ENCODE results near the gene FBXL20. TPM values are rescaled to one million over a fixed set of nuclear protein-coding genes. Genes with fewer than 3 reads are reported as not detected.

Gene FBXL20
- total RNA-seq, 1 experiment from 2014 or later, result 17.2 TPM

- no peaks in the 10 kb centered on the region for H3K9me2 ChIP-seq (ENCODE audit: insufficient read depth)
- POLR2A ChIA-PET, result no interaction called here
These were observed 197.2 kb downstream of the FBXL20 start for GRCh38 chr17:39204245-39204644.

More at GRCh38 chr17:39204245-39204644, 197.2 kb downstream of the FBXL20 start:
- DNase-seq (ENCODE audit: low read depth, low spot score) (no peak), ATAC-seq (no peak)
- intact Hi-C loops (cut with micrococcal nuclease), result loop anchor here (10.0 kb wide), 1 partner anchor 321 kb away; no protein-coding TSS in a partner anchor
- ChIA-PET RAD21 (ENCODE audit: low non-redundant PET in 1 of 2, low total read pairs in 2 of 2, uncharacterized antibody in 2 of 2, unreplicated experiment in 2 of 2) (no interaction called here), CTCF (interaction anchor here (1.0 to 6.1 kb wide), 3 partner anchors 31 to 40 kb away, joined by 3 to 105 read pairs (median 6); no protein-coding TSS in a partner anchor)
- no peak for TF ChIP-seq YY1 (IDR thresholded peaks at IDR 0.05; ENCODE audit: extremely low read depth, insufficient replicate concordance, low read depth, low read length)
- TF ChIP-seq SRF (IDR thresholded peaks at IDR 0.05; ENCODE audit: low read depth), result no peak
- TF ChIP-seq ZFX (IDR thresholded peaks at IDR 0.05), result no peak
- no peak for TF ChIP-seq ELF1 (IDR thresholded peaks at IDR 0.05; ENCODE audit: borderline replicate concordance, low read depth)
- TF ChIP-seq POLR2A (IDR thresholded peaks at IDR 0.05; ENCODE audit: borderline replicate concordance, extremely low read depth, insufficient read depth, insufficient read length), result no peak
- TF ChIP-seq FOSL1 (IDR thresholded peaks at IDR 0.05; ENCODE audit: low read depth), result no peak
- TF ChIP-seq, protein P1, sequence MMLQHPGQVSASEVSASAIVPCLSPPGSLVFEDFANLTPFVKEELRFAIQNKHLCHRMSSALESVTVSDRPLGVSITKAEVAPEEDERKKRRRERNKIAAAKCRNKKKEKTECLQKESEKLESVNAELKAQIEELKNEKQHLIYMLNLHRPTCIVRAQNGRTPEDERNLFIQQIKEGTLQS (IDR thresholded peaks at IDR 0.05), result no peak
- TF ChIP-seq POLR2AphosphoS5 (IDR thresholded peaks at IDR 0.05; ENCODE audit: low read depth, low read length), result no peak
- TF ChIP-seq EZH2phosphoT487 (IDR thresholded peaks at IDR 0.05; ENCODE audit: borderline replicate concordance), result no peak
- TF ChIP-seq CEBPB (IDR thresholded peaks at IDR 0.05; ENCODE audit: low read depth), result no peak
- TF ChIP-seq MAX (IDR thresholded peaks at IDR 0.05), result no peak
- TF ChIP-seq, protein P2, sequence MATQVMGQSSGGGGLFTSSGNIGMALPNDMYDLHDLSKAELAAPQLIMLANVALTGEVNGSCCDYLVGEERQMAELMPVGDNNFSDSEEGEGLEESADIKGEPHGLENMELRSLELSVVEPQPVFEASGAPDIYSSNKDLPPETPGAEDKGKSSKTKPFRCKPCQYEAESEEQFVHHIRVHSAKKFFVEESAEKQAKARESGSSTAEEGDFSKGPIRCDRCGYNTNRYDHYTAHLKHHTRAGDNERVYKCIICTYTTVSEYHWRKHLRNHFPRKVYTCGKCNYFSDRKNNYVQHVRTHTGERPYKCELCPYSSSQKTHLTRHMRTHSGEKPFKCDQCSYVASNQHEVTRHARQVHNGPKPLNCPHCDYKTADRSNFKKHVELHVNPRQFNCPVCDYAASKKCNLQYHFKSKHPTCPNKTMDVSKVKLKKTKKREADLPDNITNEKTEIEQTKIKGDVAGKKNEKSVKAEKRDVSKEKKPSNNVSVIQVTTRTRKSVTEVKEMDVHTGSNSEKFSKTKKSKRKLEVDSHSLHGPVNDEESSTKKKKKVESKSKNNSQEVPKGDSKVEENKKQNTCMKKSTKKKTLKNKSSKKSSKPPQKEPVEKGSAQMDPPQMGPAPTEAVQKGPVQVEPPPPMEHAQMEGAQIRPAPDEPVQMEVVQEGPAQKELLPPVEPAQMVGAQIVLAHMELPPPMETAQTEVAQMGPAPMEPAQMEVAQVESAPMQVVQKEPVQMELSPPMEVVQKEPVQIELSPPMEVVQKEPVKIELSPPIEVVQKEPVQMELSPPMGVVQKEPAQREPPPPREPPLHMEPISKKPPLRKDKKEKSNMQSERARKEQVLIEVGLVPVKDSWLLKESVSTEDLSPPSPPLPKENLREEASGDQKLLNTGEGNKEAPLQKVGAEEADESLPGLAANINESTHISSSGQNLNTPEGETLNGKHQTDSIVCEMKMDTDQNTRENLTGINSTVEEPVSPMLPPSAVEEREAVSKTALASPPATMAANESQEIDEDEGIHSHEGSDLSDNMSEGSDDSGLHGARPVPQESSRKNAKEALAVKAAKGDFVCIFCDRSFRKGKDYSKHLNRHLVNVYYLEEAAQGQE (IDR thresholded peaks at IDR 0.05; ENCODE audit: low read depth), result no peak
- no peak for TF ChIP-seq TCF7L2 (IDR thresholded peaks at IDR 0.05; ENCODE audit: borderline replicate concordance, extremely low read depth, insufficient read depth, insufficient read length)
- TF ChIP-seq, protein P3, sequence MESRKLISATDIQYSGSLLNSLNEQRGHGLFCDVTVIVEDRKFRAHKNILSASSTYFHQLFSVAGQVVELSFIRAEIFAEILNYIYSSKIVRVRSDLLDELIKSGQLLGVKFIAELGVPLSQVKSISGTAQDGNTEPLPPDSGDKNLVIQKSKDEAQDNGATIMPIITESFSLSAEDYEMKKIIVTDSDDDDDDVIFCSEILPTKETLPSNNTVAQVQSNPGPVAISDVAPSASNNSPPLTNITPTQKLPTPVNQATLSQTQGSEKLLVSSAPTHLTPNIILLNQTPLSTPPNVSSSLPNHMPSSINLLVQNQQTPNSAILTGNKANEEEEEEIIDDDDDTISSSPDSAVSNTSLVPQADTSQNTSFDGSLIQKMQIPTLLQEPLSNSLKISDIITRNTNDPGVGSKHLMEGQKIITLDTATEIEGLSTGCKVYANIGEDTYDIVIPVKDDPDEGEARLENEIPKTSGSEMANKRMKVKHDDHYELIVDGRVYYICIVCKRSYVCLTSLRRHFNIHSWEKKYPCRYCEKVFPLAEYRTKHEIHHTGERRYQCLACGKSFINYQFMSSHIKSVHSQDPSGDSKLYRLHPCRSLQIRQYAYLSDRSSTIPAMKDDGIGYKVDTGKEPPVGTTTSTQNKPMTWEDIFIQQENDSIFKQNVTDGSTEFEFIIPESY (IDR thresholded peaks at IDR 0.05; ENCODE audit: extremely low read depth, insufficient replicate concordance, low read length), result no peak
- TF ChIP-seq ZNF274 (IDR thresholded peaks at IDR 0.05; ENCODE audit: low read depth, low read length), result no peak
- TF ChIP-seq EGR1 (IDR thresholded peaks at IDR 0.05; ENCODE audit: low read depth), result no peak
- no peak for TF ChIP-seq CBX3 (IDR thresholded peaks at IDR 0.05; ENCODE audit: low read depth)
- TF ChIP-seq EZH2 (IDR thresholded peaks at IDR 0.05), result no peak
- TF ChIP-seq RAD21 (IDR thresholded peaks at IDR 0.05; ENCODE audit: low read depth), result no peak
- H3K4me2 ChIP-seq (ENCODE audit: low read length), result no peak overlapping the region
- BruUV-seq (replicated peaks), result no TSS peak
- no peak overlapping the region for H3K9ac ChIP-seq (ENCODE audit: low read length)
- H3K9me3 ChIP-seq (ENCODE audit: control insufficient read depth in 1 of 2, insufficient read depth in 1 of 2, low read depth in 1 of 2, low read length in 2 of 2), result no peaks in the 10 kb centered on the region
- H4K20me1 ChIP-seq (ENCODE audit: insufficient read depth), result peaks cover 18% of the 10 kb centered on the region; the same call in 1 of the 2 replicates
- H3K36me3 ChIP-seq (ENCODE audit: control insufficient read depth in 1 of 2, insufficient read depth in 2 of 2, low read length in 2 of 2), result peaks cover 35 to 43% of the 10 kb centered on the region in 2 experiments
- no peak overlapping the region for H2AFZ ChIP-seq (ENCODE audit: low read depth, low read length, poor library complexity, severe bottlenecking)
- no peak overlapping the region for H3K27ac ChIP-seq (ENCODE audit: low read depth, low read length)
- H3K4me3 ChIP-seq (replicated peaks in 1 of 2; ENCODE audit: low read depth in 1 of 2, low read length in 2 of 2), result no peak overlapping the region
- H3K27me3 ChIP-seq (ENCODE audit: insufficient read depth, low read length), result no peaks in the 10 kb centered on the region
- H3K79me2 ChIP-seq (ENCODE audit: insufficient read depth, low read length), result peaks cover 30% of the 10 kb centered on the region
- H3K4me1 ChIP-seq (ENCODE audit: control insufficient read depth in 1 of 2, insufficient read depth in 2 of 2, low read length in 2 of 2), result peaks cover 7 to 34% of the 10 kb centered on the region in 2 experiments; a peak in 3 of 4 replicates

All from HCT116 (cell line).